K562 (cell line): ENCODE results near the gene TCFL5. TPM values are rescaled to one million over a fixed set of nuclear protein-coding genes. Genes with fewer than 3 reads are reported as not detected.

Experiments
- ATAC-seq: fragments of 200-7000 bp; cut with Tn5 transposase; 3 replicates; pipeline ENCODE4 v1.9.1; 2020; ENCODE audit warnings: moderate library complexity
- BruUV-seq: library from RNA; stranded (reverse); fragments of 400-500 nt; replicated peaks from 2 replicates; lab custom pipeline; 2021; lab: Mats Ljungman, UMichigan
- CTCF ChIA-PET: fragments of 300-600 bp; formaldehyde crosslinking; extraction: SDS; loops from one replicate; lab custom pipeline; 2021; ENCODE audit warnings: low intra/inter-chr PET ratio; lab: Yijun Ruan, JAX
- POLR2A ChIA-PET: fragments of 300-600, 350-650 bp; sonication (Branson Sonifier 250); formaldehyde crosslinking; extraction: SDS; loops from one replicate; lab custom pipeline; 2021; ENCODE audit warnings: antibody characterized with exemption, inconsistent platforms; lab: Yijun Ruan, JAX
- DNase-seq, 4 experiments: peaks; one replicate each; pipeline versions ENCODE4 v3.0.0 to v3.0.0-alpha.2; 2011 to 2018; ENCODE audit warnings: low spot score in 3 of 4, mixed read lengths in 3 of 4; ENCODE audit errors: extremely low read depth in 1 of 4
- FAIRE-seq: peaks from 2 replicates; lab custom pipeline; 2011; peaks lifted over from hg19 to GRCh38; lab: Jason Lieb, UNC
- H2AFZ ChIP-seq: 2 replicates; pipeline ENCODE4 v1.6.0; 2011; ENCODE audit warnings: low read depth, low read length, control low read depth, inconsistent platforms
- H3K27ac ChIP-seq: fragments of 200-600 bp; 3 replicates; pipeline ENCODE4 v1.8.0; 2011; ENCODE audit warnings: low read depth, mild to moderate bottlenecking, control low read depth, inconsistent platforms, low read length, moderate library complexity, mixed read lengths; ENCODE audit errors: extremely low read depth
- H3K27me3 ChIP-seq, 2 experiments: fragments of 300-600 bp in 1 of 2; 2 replicates in 1 of 2; 3 replicates in 1 of 2; pipeline versions ENCODE4 v1.6.0 to v1.8.0; 2011; ENCODE audit warnings: inconsistent platforms in 2 of 2, low read length in 2 of 2, mild to moderate bottlenecking in 1 of 2, mixed read lengths in 1 of 2, moderate library complexity in 1 of 2; ENCODE audit not compliant: control insufficient read depth in 2 of 2, insufficient read depth in 2 of 2
- H3K36me3 ChIP-seq: fragments of 300-600 bp; 3 replicates; pipeline ENCODE4 v1.8.0; 2011; ENCODE audit warnings: mild to moderate bottlenecking, low read length, inconsistent platforms; ENCODE audit not compliant: control insufficient read depth, insufficient read depth
- H3K4me1 ChIP-seq, 2 experiments: fragments of 200-600 bp in 1 of 2; replicated peaks in 1 of 2; 2 replicates in 1 of 2; 3 replicates in 1 of 2; pipeline versions ENCODE4 v1.5.1 to v1.8.0; 2011; ENCODE audit warnings: inconsistent platforms in 2 of 2, low read length in 2 of 2, mild to moderate bottlenecking in 1 of 2, mixed read lengths in 1 of 2, moderate library complexity in 1 of 2; ENCODE audit not compliant: control insufficient read depth in 2 of 2, insufficient read depth in 2 of 2
- H3K4me2 ChIP-seq: 2 replicates; pipeline ENCODE4 v1.6.1; 2011; ENCODE audit warnings: low read length, control low read depth, inconsistent platforms, mixed read lengths; ENCODE audit not compliant: insufficient read depth
- H3K4me3 ChIP-seq: fragments of 200-600 bp; sonication (generic), shearing (Covaris generic); 2 replicates; pipeline ENCODE4 v1.5.1; 2016; ENCODE audit warnings: control low read depth, inconsistent platforms
- H3K79me2 ChIP-seq: fragments of 200-600 bp; 3 replicates; pipeline ENCODE4 v1.8.0; 2011; ENCODE audit warnings: low read length, inconsistent platforms; ENCODE audit not compliant: control insufficient read depth, insufficient read depth
- H3K9ac ChIP-seq, 2 experiments: 2 replicates each; pipeline versions ENCODE4 v1.6.0 to v1.6.1; 2011; ENCODE audit warnings: low read depth in 2 of 2, low read length in 2 of 2, control low read depth in 1 of 2, inconsistent platforms in 1 of 2, mild to moderate bottlenecking in 1 of 2, mixed read lengths in 1 of 2; ENCODE audit not compliant: insufficient read depth in 1 of 2
- H3K9me1 ChIP-seq: one replicate; pipeline ENCODE4 v1.6.0; 2011; ENCODE audit warnings: inconsistent platforms, mild to moderate bottlenecking, low read length, moderate library complexity; ENCODE audit not compliant: control insufficient read depth, insufficient read depth
- H3K9me3 ChIP-seq: replicated peaks from 2 replicates; pipeline ENCODE4 v1.5.1; 2011; ENCODE audit warnings: low read depth, low read length, inconsistent platforms; ENCODE audit not compliant: control insufficient read depth, insufficient read depth
- H4K20me1 ChIP-seq: replicated peaks from 2 replicates; pipeline ENCODE4 v1.6.1; 2011; ENCODE audit warnings: low read length, inconsistent platforms, mixed read lengths; ENCODE audit not compliant: control insufficient read depth, insufficient read depth
- BACH1 ChIP-seq: fragments of 200-800 bp; sonication (Bioruptor generic); IDR thresholded peaks from 2 replicates; pipeline ENCODE4 v1.6.1; 2016; ENCODE audit warnings: missing genetic modification characterization, missing compliant biosample characterization
- CCNT2 ChIP-seq: IDR thresholded peaks from 2 replicates; pipeline ENCODE4 v1.6.1; 2011; ENCODE audit warnings: borderline replicate concordance, low read depth, mild to moderate bottlenecking, moderate library complexity, mixed read lengths, low read length; ENCODE audit not compliant: insufficient read length; ENCODE audit errors: extremely low read depth
- CTCFL ChIP-seq: IDR thresholded peaks from 2 replicates; pipeline ENCODE4 v1.6.1; 2011; ENCODE audit warnings: borderline replicate concordance, low read depth, mild to moderate bottlenecking, moderate library complexity, low read length; ENCODE audit not compliant: insufficient read depth, poor library complexity, severe bottlenecking
- GABPA ChIP-seq: fragments of 200-800 bp; sonication (Bioruptor generic); conservative IDR thresholded peaks from 2 replicates; pipeline ENCODE4 v1.6.1; 2016; ENCODE audit warnings: low read depth, missing genetic modification characterization, missing compliant biosample characterization
- KDM2B ChIP-seq: fragments of 250-450 bp; sonication (Bioruptor Pico); IDR thresholded peaks from 2 replicates; pipeline ENCODE4 v1.8.0; 2021; ENCODE audit warnings: mild to moderate bottlenecking, moderate library complexity
- SRSF9 ChIP-seq: fragments of 200-400 bp; formaldehyde crosslinking; IDR thresholded peaks from 2 replicates; pipeline ENCODE4 v1.6.1; 2017; ENCODE audit warnings: low read depth, low read length, borderline replicate concordance
- TFAP4 ChIP-seq: sonication (generic); formaldehyde crosslinking; IDR thresholded peaks from 2 replicates; pipeline ENCODE4 v1.8.0; 2022; ENCODE audit warnings: missing genetic modification reagents, mild to moderate bottlenecking, moderate library complexity, borderline replicate concordance
- THRB ChIP-seq: fragments of 450-650 bp; formaldehyde crosslinking; conservative IDR thresholded peaks from 2 replicates; pipeline ENCODE4 v1.4.0; 2022; ENCODE audit warnings: mild to moderate bottlenecking, missing genetic modification characterization
- TOE1 ChIP-seq, 2 experiments: fragments of 450-650 bp in 1 of 2; sonication (generic) in 1 of 2; formaldehyde crosslinking in 1 of 2; IDR thresholded peaks; 2 replicates each; pipeline versions ENCODE4 v1.7.1 to v1.8.0; 2016 to 2022; ENCODE audit warnings: borderline replicate concordance in 2 of 2, mild to moderate bottlenecking in 2 of 2, antibody characterized with exemption in 1 of 2, inconsistent platforms in 1 of 2, low read depth in 1 of 2, missing genetic modification reagents in 1 of 2, moderate library complexity in 1 of 2
- ZBTB17 ChIP-seq: fragments of 450-650 bp; formaldehyde crosslinking; IDR thresholded peaks from 2 replicates; pipeline ENCODE4 v1.4.0; 2020; ENCODE audit warnings: mild to moderate bottlenecking
- WGBS: fragments of 100-300 bp; shearing (Covaris generic); methylation state at CpG from one replicate; pipeline ENCODE4 v1.1.6; 2016; ENCODE audit warnings: low coverage, mixed read lengths; ENCODE audit not compliant: insufficient coverage; ENCODE audit errors: missing lambda C conversion rate; 5-methylcytosine and 5-hydroxymethylcytosine counted together
- in situ Hi-C: fragments of 300-500 bp; cut with MboI; formaldehyde crosslinking; loops from 4 replicates; pipeline ENCODE4 v1.15.0; 2018; ENCODE audit warnings: inconsistent platforms, mixed read lengths
- intact Hi-C: fragments of 100-400 bp; cut with micrococcal nuclease; formaldehyde crosslinking; loops from 2 replicates; pipeline ENCODE4 v1.14.2; 2022
- polyA plus RNA-seq, 8 experiments: library from polyadenylated mRNA; depleted of rRNA in 4 of 8; stranded (reverse) in 5 of 8; unstranded in 3 of 8; fragments of >200 nt; fragmentation: Nextera tagmentation in 2 of 8; fragmentation: Illumina TruSeq in 1 of 8; extraction: Ambion mirVana in 2 of 8; extraction: Trizol in 1 of 8; gene quantifications; 2 replicates each; pipeline versions ENCODE4 v1.2.1 to v1.2.3, GENCODE V29; 2011 to 2014; ENCODE audit warnings: inconsistent platforms in 1 of 8, missing spikeins in 1 of 8
- total RNA-seq, 7 experiments: library from RNA; depleted of rRNA in 6 of 7; stranded (reverse); fragments of >200 nt in 6 of 7; fragmentation: Illumina TruSeq in 2 of 7; extraction: Trizol in 2 of 7; gene quantifications; 2 replicates each; pipeline versions ENCODE4 v1.2.1 to v1.2.3, GENCODE V29; 2011 to 2021; ENCODE audit warnings: low replicate concordance in 1 of 7

Gene TCFL5
- total and polyA plus RNA-seq, 9 of the 15 experiments (the other 6 are each of a cell fraction or from before 2014, with no cell fraction given) = 1.00 to 12.6 (median 9.1) TPM

- peaks cover 4% of the 10 kb centered on the region for H3K9me1 ChIP-seq
- H4K20me1 ChIP-seq = no peaks in the 10 kb centered on the region
- ATAC-seq = no peak
- POLR2A ChIA-PET = interaction anchor here (0.7 to 3.1 kb wide), 4 partner anchors 8 to 14 kb away, joined by 3 to 16 read pairs (median 4); no protein-coding TSS in a partner anchor
- no peak overlapping the region for H3K4me2 ChIP-seq
- CTCF ChIA-PET = no interaction called here
- intact Hi-C loops (no loop called here), in situ Hi-C loops (no loop called here)
- peaks cover 0 to 14% of the 10 kb centered on the region in 2 experiments; a peak in 2 of 5 replicates for H3K4me1 ChIP-seq
- BruUV-seq = no TSS peak
- H3K79me2 ChIP-seq = no peaks in the 10 kb centered on the region
- no peak for FAIRE-seq
- no peak for TF ChIP-seq THRB
- TF ChIP-seq GABPA (tag) = no peak
- no peak overlapping the region for H3K9ac ChIP-seq
- peaks cover 87% of the 10 kb centered on the region for H3K36me3 ChIP-seq
- no peak for DNase-seq
- H3K27ac ChIP-seq = no peak overlapping the region
- H3K4me3 ChIP-seq = no peak overlapping the region
- H3K9me3 ChIP-seq = no peaks in the 10 kb centered on the region
- H3K27me3 ChIP-seq = no peaks in the 10 kb centered on the region
- WGBS = 96% methylated on average over 6 of the region's 8 CpGs
- no peak overlapping the region for H2AFZ ChIP-seq
Measured at GRCh38 chr20:62889411-62889810, 27.8 kb upstream of the TCFL5 start.

- Histone ChIP-seq H3K9me3 (no peaks in the 10 kb centered on the region), H3K27me3 (no peaks in the 10 kb centered on the region), H2AFZ (no peak overlapping the region), H3K4me2 (no peak overlapping the region), H3K27ac (no peak overlapping the region), H3K79me2 (no peaks in the 10 kb centered on the region), H3K4me1 (peaks cover 0 to 14% of the 10 kb centered on the region in 2 experiments; a peak in 2 of 5 replicates), H3K4me3 (no peak overlapping the region), H3K36me3 (peaks cover 82% of the 10 kb centered on the region), H4K20me1 (no peaks in the 10 kb centered on the region), H3K9ac (no peak overlapping the region), H3K9me1 (peaks cover 4% of the 10 kb centered on the region)
- no peak for FAIRE-seq
- BruUV-seq = no TSS peak
- WGBS = 94% methylated on average over 13 of the region's 17 CpGs
- ChIA-PET POLR2A (interaction anchor here (0.6 to 3.1 kb wide), 5 partner anchors 9 to 15 kb away, joined by 3 to 16 read pairs (median 3); no protein-coding TSS in a partner anchor), CTCF (no interaction called here)
- ATAC-seq = no peak
- in situ Hi-C loops (no loop called here), intact Hi-C loops (no loop called here)
- DNase-seq = no peak
- no peak for TF ChIP-seq KDM2B (CRISPR knock-in tag)
- no peak for TF ChIP-seq TFAP4 (CRISPR knock-in tag)
- no peak for TF ChIP-seq CTCFL
- TF ChIP-seq TOE1 (IDR thresholded peaks at IDR 0.05; ENCODE audit: borderline replicate concordance) = no peak
- no peak for TF ChIP-seq TOE1 (CRISPR knock-in tag; IDR thresholded peaks at IDR 0.05; ENCODE audit: borderline replicate concordance, low read depth)
- no peak for TF ChIP-seq SRSF9
- TF ChIP-seq BACH1 (tag) = no peak
- no peak for TF ChIP-seq ZBTB17 (CRISPR knock-in tag)
- TF ChIP-seq CCNT2 = no peak
Measured at GRCh38 chr20:62888910-62889309, 27.3 kb upstream of the TCFL5 start.
